ENCODE results near the gene TENM3. TPM values are rescaled to one million over a fixed set of nuclear protein-coding genes. Genes with fewer than 3 reads are reported as not detected.

Gene TENM3
- total RNA-seq, 4 donors from 2014 or later, result 5.9 to 61.5 (median 24.6) TPM

DNA sequence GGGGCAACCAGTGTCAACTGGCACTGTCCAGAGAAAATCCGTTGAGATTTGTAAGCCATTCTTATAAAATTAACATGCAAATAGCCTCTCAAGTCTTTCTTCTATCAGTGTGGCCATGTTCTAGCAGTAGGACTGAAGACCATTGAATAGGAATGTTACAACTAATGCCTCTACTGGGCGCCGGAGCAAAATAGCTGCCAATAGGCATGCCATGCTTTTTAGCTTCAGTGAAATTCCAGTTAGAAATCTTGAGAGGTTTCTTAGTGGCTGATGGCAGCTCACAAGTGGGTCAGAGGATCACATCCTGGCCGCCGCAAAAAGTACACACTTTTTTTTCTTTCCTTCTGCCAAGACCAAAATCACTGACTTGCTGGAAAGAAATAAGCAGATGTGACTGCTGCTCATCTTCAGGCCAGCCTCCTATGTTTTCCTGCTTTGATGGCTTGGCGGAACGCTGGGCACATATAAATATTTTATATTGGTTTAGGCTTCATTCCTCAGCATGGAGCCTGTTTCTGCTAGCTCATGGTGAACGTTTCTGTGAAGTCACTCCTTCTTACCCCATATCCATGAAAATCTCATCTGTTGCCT lies 293.1 kb downstream of the TENM3 start:
- Histone ChIP-seq H3K4me3 (no peak overlapping the region), H3K27ac (no peak overlapping the region), H3K4me1 (no peaks in the 10 kb centered on the region), H3K36me3 (no peaks in the 10 kb centered on the region), H3K27me3 (no peaks in the 10 kb centered on the region), H3K9me3 (no peaks in the 10 kb centered on the region)
- no peak for DNase-seq
- intact Hi-C loops (cut with DNase I; ENCODE audit: low total_unique reads), result no loop called here
- TF ChIP-seq CTCF (IDR thresholded peaks at IDR 0.05) (no peak), POLR2A (IDR thresholded peaks at IDR 0.05) (no peak)

GRCh38 chr4:182537031-182537795 lies 294.0 kb downstream of the TENM3 start:
- H3K9me3 ChIP-seq, result no peaks in the 10 kb centered on the region
- H3K4me3 ChIP-seq, result no peak overlapping the region
- H3K4me1 ChIP-seq, result no peaks in the 10 kb centered on the region
- no peaks in the 10 kb centered on the region for H3K27me3 ChIP-seq
- no peak for DNase-seq
- intact Hi-C loops (cut with DNase I; ENCODE audit: low total_unique reads), result no loop called here
- H3K36me3 ChIP-seq, result no peaks in the 10 kb centered on the region
- TF ChIP-seq CTCF (IDR thresholded peaks at IDR 0.05), result no peak
- TF ChIP-seq POLR2A (IDR thresholded peaks at IDR 0.05), result no peak
- H3K27ac ChIP-seq, result no peak overlapping the region

GRCh38 chr4:182538031-182538430 lies 294.8 kb downstream of the TENM3 start:
- intact Hi-C loops (cut with DNase I; ENCODE audit: low total_unique reads), result no loop called here
- Histone ChIP-seq H3K36me3 (no peaks in the 10 kb centered on the region), H3K9me3 (no peaks in the 10 kb centered on the region), H3K4me3 (no peak overlapping the region), H3K4me1 (no peaks in the 10 kb centered on the region), H3K27ac (no peak overlapping the region), H3K27me3 (no peaks in the 10 kb centered on the region)
- no peak for DNase-seq
- TF ChIP-seq POLR2A (IDR thresholded peaks at IDR 0.05) (no peak), CTCF (IDR thresholded peaks at IDR 0.05) (no peak)

DNA sequence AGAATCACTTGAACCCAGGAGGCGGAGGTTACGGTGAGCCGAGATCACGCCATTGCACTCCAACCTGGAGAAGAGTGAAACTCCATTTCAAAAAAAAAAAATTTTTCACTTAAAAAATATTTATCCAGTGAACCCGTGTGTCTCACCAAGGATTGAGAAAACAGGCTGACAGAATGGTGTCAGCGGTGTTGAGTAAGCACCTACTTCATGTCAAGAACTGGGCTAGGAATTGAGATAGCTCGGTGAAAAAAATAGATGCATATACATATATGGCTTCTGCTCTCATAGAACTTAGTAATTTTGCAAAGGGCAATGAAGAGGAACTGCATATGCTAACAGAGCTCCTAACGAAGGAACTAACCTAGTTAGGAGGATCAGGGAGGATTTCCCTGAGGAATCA lies 297.3 kb downstream of the TENM3 start:
- H3K9me3 ChIP-seq, result no peaks in the 10 kb centered on the region
- H3K4me1 ChIP-seq, result no peaks in the 10 kb centered on the region
- intact Hi-C loops (cut with DNase I; ENCODE audit: low total_unique reads), result no loop called here
- TF ChIP-seq POLR2A (IDR thresholded peaks at IDR 0.05) (no peak), CTCF (IDR thresholded peaks at IDR 0.05) (no peak)
- H3K36me3 ChIP-seq, result no peaks in the 10 kb centered on the region
- no peaks in the 10 kb centered on the region for H3K27me3 ChIP-seq
- no peak overlapping the region for H3K4me3 ChIP-seq
- H3K27ac ChIP-seq, result no peak overlapping the region
- no peak for DNase-seq

DNA sequence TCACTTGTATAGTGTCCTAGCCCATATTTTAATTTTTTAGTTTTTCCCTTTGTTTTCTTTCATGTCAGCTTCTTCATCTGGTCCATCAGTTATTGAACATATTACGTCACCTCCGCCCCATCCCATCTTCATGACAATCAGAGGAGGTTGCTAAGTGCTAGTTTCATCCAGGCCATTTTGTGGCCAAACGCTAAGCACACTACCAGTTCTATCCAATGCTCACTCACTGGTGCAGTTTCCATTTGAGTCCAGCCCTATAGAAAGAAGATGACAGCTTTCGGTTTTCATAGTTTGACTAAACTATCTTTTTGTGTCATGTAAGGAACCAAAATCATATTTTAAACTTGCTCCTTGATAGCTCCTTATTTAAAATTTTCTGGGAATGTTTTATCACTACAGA lies 304.2 kb downstream of the TENM3 start:
- intact Hi-C loops (cut with DNase I; ENCODE audit: low total_unique reads), result no loop called here
- Histone ChIP-seq H3K4me3 (no peak overlapping the region), H3K27me3 (no peaks in the 10 kb centered on the region), H3K4me1 (no peaks in the 10 kb centered on the region), H3K36me3 (no peaks in the 10 kb centered on the region), H3K9me3 (no peaks in the 10 kb centered on the region), H3K27ac (no peak overlapping the region)
- no peak for DNase-seq
- TF ChIP-seq POLR2A (IDR thresholded peaks at IDR 0.05), result no peak
- TF ChIP-seq CTCF (IDR thresholded peaks at IDR 0.05), result no peak

Measured in uterus (tissue), 4 donors.